Mucosa of stomach (tissue), 1 donor: ENCODE data around the gene SSBP3.
"Not testable (repeated sequence)": the region's sequence is repeated elsewhere in the genome, so short reads cannot be mapped to it uniquely, and the experiment has no call there.

ENCODE experiments used
- H3K27me3 ChIP-seq: one replicate; pipeline ENCODE4 v1.7.0; 2013; ENCODE audit warnings: mild to moderate bottlenecking, low read length; ENCODE audit not compliant: control insufficient read depth, insufficient read depth
- H3K36me3 ChIP-seq: one replicate; pipeline ENCODE4 v1.7.0; 2013; ENCODE audit warnings: low read length; ENCODE audit not compliant: control insufficient read depth, insufficient read depth
- H3K4me1 ChIP-seq: one replicate; pipeline ENCODE4 v1.7.0; 2013; ENCODE audit warnings: mild to moderate bottlenecking, low read length; ENCODE audit not compliant: control insufficient read depth, insufficient read depth
- H3K4me3 ChIP-seq: one replicate; pipeline ENCODE4 v1.7.0; 2013; ENCODE audit warnings: low read length
- H3K9ac ChIP-seq: one replicate; pipeline ENCODE4 v1.7.0; 2013; ENCODE audit warnings: mild to moderate bottlenecking, low read length, moderate library complexity
- H3K9me3 ChIP-seq: one replicate; pipeline ENCODE4 v1.7.0; 2013; ENCODE audit warnings: mild to moderate bottlenecking, low read length, moderate library complexity; ENCODE audit not compliant: control insufficient read depth
- donor health status: Pancreatic carcinoma.

Gene SSBP3

DNA sequence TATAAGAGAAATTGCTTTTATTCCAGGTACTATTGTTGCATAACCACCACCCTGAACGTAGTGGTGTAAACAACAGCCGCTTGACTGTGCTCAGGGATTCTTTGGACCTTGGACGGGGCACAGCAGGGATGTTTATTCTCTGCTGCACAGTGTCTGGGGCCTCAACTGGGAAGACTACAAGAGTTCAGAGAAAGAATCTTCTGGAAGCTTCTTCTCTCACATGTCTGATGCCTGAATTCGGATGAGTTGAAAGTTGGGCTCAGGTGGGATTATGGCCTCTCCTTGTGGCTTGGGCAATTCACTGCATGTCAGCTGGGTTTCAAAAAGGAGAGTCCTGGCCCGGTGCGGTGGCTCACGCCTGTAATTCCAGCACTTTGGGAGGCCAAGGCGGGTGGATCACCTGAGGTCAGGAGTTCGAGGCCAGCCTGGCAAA lies 19.0 kb upstream of the SSBP3 start:
- H3K9me3 ChIP-seq = no peaks in the 10 kb centered on the region
- no peaks in the 10 kb centered on the region for H3K27me3 ChIP-seq
- H3K36me3 ChIP-seq = no peaks in the 10 kb centered on the region
- H3K9ac ChIP-seq = no peak overlapping the region
- no peaks in the 10 kb centered on the region for H3K4me1 ChIP-seq
- no peak overlapping the region for H3K4me3 ChIP-seq

DNA sequence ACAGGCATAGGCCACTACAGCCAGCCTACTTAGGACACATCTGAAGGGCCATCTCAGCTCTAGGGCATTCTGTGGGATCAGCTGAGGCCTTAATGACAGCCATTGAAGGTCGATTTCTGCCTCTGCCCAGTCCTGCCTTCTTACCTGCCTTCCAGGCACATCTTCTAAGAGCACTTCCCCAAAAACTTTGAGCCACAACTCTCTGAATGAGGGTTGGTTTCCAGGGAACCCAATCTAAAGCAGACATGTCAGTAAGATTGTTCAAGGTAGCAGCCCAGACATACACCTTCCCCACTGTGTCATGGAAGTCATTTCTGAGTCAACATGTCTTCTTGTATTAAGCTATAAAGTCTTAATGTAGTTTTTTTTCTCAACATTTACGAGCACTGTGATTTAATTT lies 18.2 kb upstream of the SSBP3 start:
- H3K27me3 ChIP-seq = no peaks in the 10 kb centered on the region
- H3K4me3 ChIP-seq = no peak overlapping the region
- H3K9me3 ChIP-seq = no peaks in the 10 kb centered on the region
- H3K4me1 ChIP-seq = no peaks in the 10 kb centered on the region
- H3K9ac ChIP-seq = no peak overlapping the region
- H3K36me3 ChIP-seq = no peaks in the 10 kb centered on the region

DNA sequence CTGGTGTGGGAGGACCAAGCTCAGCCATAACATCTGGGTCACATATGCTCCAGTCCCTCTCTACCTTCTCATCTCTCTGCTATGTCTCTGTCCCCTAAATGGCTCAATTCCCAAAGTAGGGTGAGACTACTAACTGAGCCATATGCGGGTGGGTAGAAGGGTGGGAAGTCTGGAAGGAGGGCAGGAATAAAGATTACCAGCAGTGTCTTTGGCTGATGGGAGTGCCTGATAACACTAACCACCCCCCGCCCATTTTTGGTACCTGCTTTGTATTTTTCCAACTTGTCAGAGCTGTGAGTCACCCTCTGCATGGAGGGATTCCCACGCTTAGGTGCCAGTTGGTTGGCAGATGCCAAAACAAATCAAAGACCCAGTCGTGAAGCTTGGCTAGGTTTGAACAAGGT lies 14.9 kb upstream of the SSBP3 start:
- Histone ChIP-seq H3K9me3 (no peaks in the 10 kb centered on the region), H3K27me3 (no peaks in the 10 kb centered on the region), H3K4me1 (peaks cover 4% of the 10 kb centered on the region), H3K36me3 (no peaks in the 10 kb centered on the region), H3K9ac (no peak overlapping the region), H3K4me3 (no peak overlapping the region)

DNA sequence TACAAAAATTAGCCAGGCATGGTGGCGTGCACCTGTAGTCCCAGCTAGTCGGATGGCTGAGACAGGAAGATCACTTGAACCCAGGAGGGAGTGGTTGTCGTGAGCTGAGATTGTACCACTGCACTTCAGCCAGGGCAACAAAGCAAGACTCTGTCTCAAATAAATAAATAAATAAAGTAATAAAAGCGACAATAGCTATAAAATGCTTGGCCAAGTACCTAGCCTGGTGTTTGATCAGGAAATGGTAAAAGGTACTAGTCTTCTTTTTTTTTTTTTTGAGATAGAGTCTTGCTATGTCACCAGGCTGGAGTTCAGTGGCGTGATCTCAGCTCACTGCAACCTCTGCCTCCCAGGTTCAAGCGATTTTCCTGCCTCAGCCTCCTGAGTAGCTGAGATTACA lies 12.4 kb upstream of the SSBP3 start:
- H3K9ac ChIP-seq, H3K9me3 ChIP-seq, H3K4me3 ChIP-seq, H3K27me3 ChIP-seq, H3K36me3 ChIP-seq, H3K4me1 ChIP-seq: not testable (repeated sequence)

DNA sequence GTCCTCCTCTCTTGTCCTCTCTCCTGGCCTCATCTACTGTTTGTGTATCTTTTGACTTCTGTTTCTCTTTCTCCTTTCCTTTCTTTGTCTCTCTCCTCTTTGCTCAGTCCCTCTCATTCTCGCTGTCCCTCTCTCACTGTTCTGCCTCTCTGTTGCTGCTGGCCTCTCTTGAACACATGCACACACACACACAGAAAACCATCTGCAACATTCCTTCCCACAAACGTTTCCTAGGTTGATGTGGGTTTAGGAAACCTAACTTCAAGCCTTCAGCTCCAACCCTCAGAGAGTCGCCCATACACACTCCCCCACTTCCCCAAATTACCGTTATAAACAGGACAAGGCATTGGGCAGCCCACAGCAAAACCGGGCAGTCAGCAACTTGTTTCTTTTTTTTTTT lies 10.9 kb upstream of the SSBP3 start:
- H3K36me3 ChIP-seq = no peaks in the 10 kb centered on the region
- H3K4me1 ChIP-seq = peaks cover 8% of the 10 kb centered on the region
- H3K4me3 ChIP-seq = no peak overlapping the region
- no peak overlapping the region for H3K9ac ChIP-seq
- no peaks in the 10 kb centered on the region for H3K27me3 ChIP-seq
- H3K9me3 ChIP-seq = no peaks in the 10 kb centered on the region

DNA sequence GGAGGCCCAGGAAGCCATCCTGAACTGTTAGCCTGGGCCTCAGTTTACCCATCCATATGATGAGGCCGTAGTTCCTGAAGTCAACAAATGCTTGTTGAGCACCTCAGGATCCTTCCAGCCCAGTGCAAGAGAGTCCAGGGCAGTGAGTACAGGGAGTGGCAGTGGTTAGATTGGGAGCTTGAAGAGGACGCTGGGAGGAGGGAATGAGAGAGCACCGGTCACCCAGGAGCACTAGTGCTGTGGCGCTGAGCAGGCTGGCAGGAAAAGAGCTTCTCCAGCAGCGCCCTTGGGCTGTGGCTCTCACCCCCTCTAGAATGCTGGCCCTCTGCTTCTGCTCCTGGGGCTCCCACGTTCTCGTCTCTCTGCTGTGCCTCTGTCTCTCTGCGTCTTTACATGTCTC lies 10.2 kb upstream of the SSBP3 start:
- H3K9ac ChIP-seq = no peak overlapping the region
- H3K4me1 ChIP-seq = peaks cover 8% of the 10 kb centered on the region
- no peaks in the 10 kb centered on the region for H3K27me3 ChIP-seq
- no peaks in the 10 kb centered on the region for H3K36me3 ChIP-seq
- no peak overlapping the region for H3K4me3 ChIP-seq
- H3K9me3 ChIP-seq = no peaks in the 10 kb centered on the region

DNA sequence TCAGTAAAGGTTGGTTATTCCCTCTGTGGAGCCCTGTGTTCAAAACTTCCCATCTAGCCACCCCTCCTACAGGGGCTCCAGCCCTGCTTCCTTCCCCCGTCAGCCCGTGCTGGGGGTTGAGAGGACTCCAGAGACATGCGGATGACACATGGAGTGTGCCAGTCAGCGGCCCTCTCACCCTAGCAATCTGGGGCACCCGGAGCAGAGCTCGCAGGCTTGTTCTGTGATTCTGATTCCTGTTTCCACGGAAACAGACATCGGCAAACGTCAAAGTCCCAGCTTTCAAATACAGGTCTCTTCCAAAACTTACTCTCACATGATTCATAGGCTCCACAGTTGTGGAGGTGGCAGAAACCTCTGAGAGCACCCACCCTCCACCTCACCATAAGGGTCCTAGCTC lies 9.8 kb upstream of the SSBP3 start:
- Histone ChIP-seq H3K9me3 (no peaks in the 10 kb centered on the region), H3K36me3 (no peaks in the 10 kb centered on the region), H3K27me3 (no peaks in the 10 kb centered on the region), H3K9ac (no peak overlapping the region), H3K4me3 (no peak overlapping the region), H3K4me1 (peaks cover 8% of the 10 kb centered on the region)

DNA sequence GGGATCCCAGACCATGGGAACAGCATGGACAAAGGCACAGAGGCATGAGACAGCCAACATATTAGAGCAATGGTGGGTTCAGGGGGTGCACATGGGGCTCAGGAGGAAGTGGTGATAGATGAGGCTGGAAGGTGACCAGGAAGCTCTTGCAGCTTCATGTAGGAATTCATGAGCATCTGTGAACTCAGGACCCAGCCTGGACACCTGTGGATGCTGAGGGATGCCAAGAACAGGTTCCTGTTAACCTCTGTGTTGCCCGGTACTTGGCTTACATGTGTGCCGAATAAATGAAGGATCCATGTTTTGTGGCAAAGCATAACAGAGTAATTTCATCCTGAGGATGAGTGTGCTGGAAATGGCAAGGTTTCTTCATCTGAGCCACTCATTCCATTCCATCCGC lies 9.3 kb upstream of the SSBP3 start:
- Histone ChIP-seq H3K4me1 (peaks cover 8% of the 10 kb centered on the region), H3K4me3 (no peak overlapping the region), H3K9me3 (no peaks in the 10 kb centered on the region), H3K27me3 (no peaks in the 10 kb centered on the region), H3K9ac (no peak overlapping the region), H3K36me3 (no peaks in the 10 kb centered on the region)

DNA sequence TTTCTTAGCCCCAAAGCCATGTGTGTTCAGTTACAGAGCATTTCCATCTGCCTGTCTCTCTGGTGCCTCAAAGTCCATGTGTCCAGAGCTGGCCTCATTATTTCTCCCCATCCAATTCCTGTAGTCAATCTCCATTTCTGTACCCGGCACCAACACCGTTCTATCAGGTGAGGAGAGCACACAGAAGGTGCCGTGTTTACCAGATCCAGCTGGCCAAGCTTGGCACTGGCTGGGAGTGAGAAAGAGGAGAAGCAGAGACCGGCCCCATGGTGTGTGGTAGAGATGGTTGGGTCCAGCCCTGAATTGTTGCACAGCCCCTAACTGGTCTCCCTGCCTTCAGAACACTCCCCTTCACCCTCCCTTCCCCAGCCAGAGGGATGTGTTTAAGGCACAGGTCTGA lies 7.5 kb upstream of the SSBP3 start:
- Histone ChIP-seq H3K4me1 (peaks cover 24% of the 10 kb centered on the region), H3K9me3 (no peaks in the 10 kb centered on the region), H3K27me3 (no peaks in the 10 kb centered on the region), H3K4me3 (no peak overlapping the region), H3K36me3 (no peaks in the 10 kb centered on the region), H3K9ac (no peak overlapping the region)

DNA sequence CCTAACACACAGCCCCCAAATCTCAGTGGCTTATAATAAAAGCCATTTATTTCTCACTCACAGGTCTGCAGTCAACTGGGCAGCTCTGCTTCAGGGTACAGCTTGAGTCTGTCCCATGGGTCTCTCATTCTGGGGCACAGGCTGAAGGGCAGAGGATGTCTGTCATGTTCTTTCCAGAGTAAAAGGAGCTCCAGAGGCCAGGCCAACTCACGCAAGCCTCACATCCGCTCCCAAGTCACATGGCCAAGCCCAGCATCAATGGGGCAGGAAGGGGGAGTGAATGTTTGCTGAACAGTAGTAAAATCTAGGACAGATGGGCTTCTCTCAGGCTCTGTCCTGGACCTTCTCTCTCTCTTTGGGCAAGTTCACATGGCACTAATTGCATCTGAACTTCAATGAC lies 7.1 kb upstream of the SSBP3 start:
- Histone ChIP-seq H3K27me3 (no peaks in the 10 kb centered on the region), H3K4me1 (peaks cover 28% of the 10 kb centered on the region), H3K9ac (no peak overlapping the region), H3K9me3 (no peaks in the 10 kb centered on the region), H3K36me3 (no peaks in the 10 kb centered on the region), H3K4me3 (no peak overlapping the region)

DNA sequence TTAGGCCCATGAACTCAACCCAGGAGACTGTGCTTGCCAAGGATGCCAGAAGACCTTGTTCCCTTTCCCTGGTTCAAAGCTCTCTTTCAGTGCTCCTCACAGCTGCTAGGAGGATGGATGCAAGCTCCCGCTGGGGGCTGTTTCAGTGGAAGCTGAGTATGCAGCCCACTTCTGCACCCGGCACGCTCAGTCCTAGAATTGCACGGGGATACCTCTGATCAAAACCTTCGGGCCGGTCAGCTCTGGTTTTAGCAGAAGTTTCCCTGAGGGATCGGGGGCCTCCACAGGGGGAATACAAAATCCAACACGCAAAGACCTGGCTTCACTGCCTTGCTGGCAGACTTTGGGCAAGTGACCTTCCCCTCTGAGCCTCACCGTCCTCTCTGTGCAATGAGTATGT lies 4.2 kb upstream of the SSBP3 start:
- Histone ChIP-seq H3K36me3 (no peaks in the 10 kb centered on the region), H3K4me1 (peaks cover 31% of the 10 kb centered on the region), H3K9me3 (no peaks in the 10 kb centered on the region), H3K27me3 (no peaks in the 10 kb centered on the region), H3K4me3 (no peak overlapping the region), H3K9ac (no peak overlapping the region)

DNA sequence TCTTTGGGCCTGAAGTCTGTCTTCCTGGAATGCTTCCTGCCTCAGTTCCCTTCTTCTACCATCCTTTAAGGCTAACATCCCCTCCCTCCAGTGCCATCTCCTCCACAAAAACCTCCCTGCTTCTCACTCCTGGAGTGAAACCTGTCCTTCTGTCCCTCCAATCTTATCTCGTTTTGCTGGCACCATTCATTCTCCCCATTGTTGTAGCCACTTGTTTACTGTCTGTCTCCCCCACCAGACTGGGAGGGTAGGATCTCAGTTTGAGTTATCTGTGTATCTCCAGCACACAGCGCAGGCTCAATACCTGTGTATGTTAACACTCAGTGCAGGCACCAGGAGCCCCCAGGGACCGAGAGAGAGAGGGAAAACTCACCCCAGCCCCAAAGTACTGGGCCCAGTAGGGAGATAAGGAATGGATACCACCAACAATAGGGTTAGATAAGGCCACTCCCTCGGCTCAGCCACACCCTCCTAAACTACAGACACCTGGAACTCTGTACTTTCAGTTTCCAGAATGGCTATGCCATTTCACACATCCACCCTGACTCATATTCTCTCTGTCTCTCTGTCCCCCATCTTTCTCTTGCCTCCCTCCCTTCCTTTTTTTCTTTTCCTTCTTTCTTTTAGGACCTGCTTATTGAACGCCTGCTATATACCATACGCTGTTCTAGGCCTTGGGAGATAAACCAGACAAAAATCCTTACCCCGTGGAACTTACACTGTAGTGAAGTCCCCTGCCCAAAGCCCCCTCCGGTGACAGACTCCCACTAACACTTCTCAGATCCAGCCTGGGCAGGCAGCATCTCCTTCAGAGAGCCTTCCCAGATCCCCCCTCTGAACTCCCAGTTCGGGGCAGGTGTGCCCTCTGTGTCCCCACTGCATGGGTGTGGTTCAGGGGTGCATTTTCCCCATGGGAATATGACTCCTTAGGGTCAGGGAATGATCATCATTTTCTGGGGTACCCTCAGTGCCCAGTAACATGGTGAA lies 3.3 kb upstream of the SSBP3 start:
- Histone ChIP-seq H3K27me3 (no peaks in the 10 kb centered on the region), H3K9ac (no peak overlapping the region), H3K36me3 (no peaks in the 10 kb centered on the region), H3K9me3 (no peaks in the 10 kb centered on the region), H3K4me1 (peaks cover 36% of the 10 kb centered on the region), H3K4me3 (no peak overlapping the region)
